Adrenal gland (tissue), 5 donors: ENCODE data around the gene BANF2.

Experiments used
- CTCF ChIP-seq, 6 experiments: fragments of 450-650 bp in 4 of 6; fragments of 200-600 bp in 2 of 6; sonication (generic) in 1 of 6; IDR thresholded peaks; 1 replicate in 5 of 6; 2 replicates in 1 of 6; pipeline versions ENCODE4 v1.5.1 to v1.8.0; 2016 to 2021; ENCODE audit warnings: antibody characterized with exemption in 6 of 6, mild to moderate bottlenecking in 2 of 6, moderate library complexity in 1 of 6
- POLR2A ChIP-seq, 2 donors: fragments of 450-650 bp; IDR thresholded peaks; one replicate each; pipeline ENCODE4 v1.6.1; 2017; ENCODE audit warnings: antibody characterized with exemption in 2 of 2, mild to moderate bottlenecking in 2 of 2, moderate library complexity in 1 of 2
- donor health status: DM: no; HTN: no; CAD: no.

DNA sequence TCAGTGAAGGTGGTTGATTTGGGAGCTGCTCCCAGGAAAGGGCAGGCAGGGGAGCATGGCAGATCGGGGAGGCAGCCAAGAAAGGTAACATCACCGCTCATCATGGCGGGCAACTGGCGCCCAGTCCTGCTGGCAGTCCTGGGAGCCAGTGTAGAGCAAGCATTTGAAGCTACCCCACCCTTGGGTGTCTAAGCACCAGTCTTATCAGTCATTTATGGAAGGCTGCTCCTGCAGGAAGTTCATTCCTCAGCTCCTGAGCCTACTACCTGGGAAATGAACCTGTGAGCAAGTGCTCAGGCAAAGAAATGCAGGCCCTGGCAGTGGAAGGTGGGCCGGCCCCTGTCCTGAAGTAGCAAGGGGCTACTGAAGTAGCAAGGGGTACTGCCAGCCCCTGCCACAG is 41.5 kb downstream of the BANF2 start:
- TF ChIP-seq POLR2A (IDR thresholded peaks at IDR 0.05) (no peak), CTCF (IDR thresholded peaks at IDR 0.05) (no peak)
